ENCODE data around the gene IQCM. TPM values are rescaled to one million over a fixed set of nuclear protein-coding genes. Genes with fewer than 3 reads are reported as not detected.

Gene IQCM
- total and polyA plus RNA-seq, 3 donors from 2014 or later: 6.5 to 10.7 (median 7.4) TPM

GRCh38 chr4:149555146-149555545 is 260.5 kb downstream of the IQCM start:
- intact Hi-C loops (cut with DNase I; ENCODE audit: low total_unique reads): no loop called here
- H3K9me3 ChIP-seq: no peaks in the 10 kb centered on the region
- TF ChIP-seq POLR2A (IDR thresholded peaks at IDR 0.05): no peak
- TF ChIP-seq CTCF (IDR thresholded peaks at IDR 0.05): no peak

GRCh38 chr4:149553959-149554520 is 261.6 kb downstream of the IQCM start:
- H3K4me3 ChIP-seq: no peak overlapping the region
- H3K36me3 ChIP-seq (ENCODE audit: low read depth, missing control alignments): no peaks in the 10 kb centered on the region
- no peak for TF ChIP-seq POLR2A (IDR thresholded peaks at IDR 0.05)
- no peak for TF ChIP-seq CTCF (IDR thresholded peaks at IDR 0.05)
- DNase-seq: no peak
- 58 to 75% methylated on average over 6 of the region's 6 CpGs for WGBS, 2 donors
- no peaks in the 10 kb centered on the region for H3K27me3 ChIP-seq
- intact Hi-C loops (cut with DNase I; ENCODE audit: low total_unique reads): no loop called here
- no peaks in the 10 kb centered on the region for H3K9me3 ChIP-seq
- H3K4me1 ChIP-seq: no peaks in the 10 kb centered on the region
- no peak overlapping the region for H3K27ac ChIP-seq

More at GRCh38 chr4:149555146-149555545, 260.5 kb downstream of the IQCM start:
- H3K27me3 ChIP-seq: no peaks in the 10 kb centered on the region
- H3K4me3 ChIP-seq: no peak overlapping the region
- H3K4me1 ChIP-seq: no peaks in the 10 kb centered on the region
- no peak for DNase-seq
- no peaks in the 10 kb centered on the region for H3K36me3 ChIP-seq (ENCODE audit: low read depth, missing control alignments)
- H3K27ac ChIP-seq: no peak overlapping the region
- 30 to 41% methylated on average over 1 of the region's 1 CpG for WGBS, 2 donors

GRCh38 chr4:149552601-149553000 is 263.0 kb downstream of the IQCM start:
- H3K27ac ChIP-seq: no peak overlapping the region
- H3K27me3 ChIP-seq: no peaks in the 10 kb centered on the region
- no peaks in the 10 kb centered on the region for H3K4me1 ChIP-seq
- intact Hi-C loops (cut with DNase I; ENCODE audit: low total_unique reads): no loop called here
- no peak overlapping the region for H3K4me3 ChIP-seq
- no peak for DNase-seq
- H3K36me3 ChIP-seq (ENCODE audit: low read depth, missing control alignments): no peaks in the 10 kb centered on the region
- H3K9me3 ChIP-seq: no peaks in the 10 kb centered on the region
- no peak for TF ChIP-seq POLR2A (IDR thresholded peaks at IDR 0.05)
- TF ChIP-seq CTCF (IDR thresholded peaks at IDR 0.05): no peak

GRCh38 chr4:149549911-149550310 is 265.7 kb downstream of the IQCM start:
- intact Hi-C loops (cut with DNase I; ENCODE audit: low total_unique reads): no loop called here
- no peak for DNase-seq
- Histone ChIP-seq H3K36me3 (ENCODE audit: low read depth, missing control alignments) (no peaks in the 10 kb centered on the region), H3K9me3 (no peaks in the 10 kb centered on the region), H3K4me1 (no peaks in the 10 kb centered on the region), H3K27me3 (no peaks in the 10 kb centered on the region), H3K27ac (no peak overlapping the region), H3K4me3 (no peak overlapping the region)
- TF ChIP-seq POLR2A (IDR thresholded peaks at IDR 0.05) (no peak), CTCF (IDR thresholded peaks at IDR 0.05) (no peak)

GRCh38 chr4:149534779-149535178 is 280.9 kb downstream of the IQCM start:
- H3K27me3 ChIP-seq: no peaks in the 10 kb centered on the region
- TF ChIP-seq CTCF (IDR thresholded peaks at IDR 0.05) (no peak), POLR2A (IDR thresholded peaks at IDR 0.05) (no peak)
- H3K4me1 ChIP-seq: no peaks in the 10 kb centered on the region
- intact Hi-C loops (cut with DNase I; ENCODE audit: low total_unique reads): no loop called here
- no peaks in the 10 kb centered on the region for H3K9me3 ChIP-seq
- no peaks in the 10 kb centered on the region for H3K36me3 ChIP-seq (ENCODE audit: low read depth, missing control alignments)
- 83 to 91% methylated on average over 2 of the region's 2 CpGs for WGBS, 2 donors
- no peak overlapping the region for H3K4me3 ChIP-seq
- no peak for DNase-seq
- no peak overlapping the region for H3K27ac ChIP-seq
